ENCODE data around the gene ZNF385B. TPM values are rescaled to one million over a fixed set of nuclear protein-coding genes. Genes with fewer than 3 reads are reported as not detected.

Gene ZNF385B
- total RNA-seq, 2 experiments from 2014 or later, result not detected

- ATAC-seq (no peak), DNase-seq (no peak)
- no peak overlapping the region for H3K4me3 Mint-ChIP-seq
- ChIA-PET CTCF (no interaction called here), POLR2A (no interaction called here)
- no peaks in the 10 kb centered on the region for H3K4me1 Mint-ChIP-seq (ENCODE audit: low read depth)
- H3K36me3 Mint-ChIP-seq (ENCODE audit: low read depth), result no peaks in the 10 kb centered on the region
- no peak overlapping the region for H3K27ac Mint-ChIP-seq
- no peaks in the 10 kb centered on the region for H3K27me3 Mint-ChIP-seq (ENCODE audit: low read depth)
- no peaks in the 10 kb centered on the region for H3K9me3 Mint-ChIP-seq (ENCODE audit: insufficient read depth)
These were observed 287.3 kb downstream of the ZNF385B start for GRCh38 chr2:179574061-179574519.

- no peaks in the 10 kb centered on the region for H3K9me3 Mint-ChIP-seq (ENCODE audit: insufficient read depth)
- DNase-seq, result no peak
- no peaks in the 10 kb centered on the region for H3K4me1 Mint-ChIP-seq (ENCODE audit: low read depth)
- H3K27ac Mint-ChIP-seq, result no peak overlapping the region
- H3K4me3 Mint-ChIP-seq, result no peak overlapping the region
- H3K36me3 Mint-ChIP-seq (ENCODE audit: low read depth), result no peaks in the 10 kb centered on the region
- POLR2A ChIA-PET, result no interaction called here
- no peaks in the 10 kb centered on the region for H3K27me3 Mint-ChIP-seq (ENCODE audit: low read depth)
- CTCF ChIA-PET, result no interaction called here
- no peak for ATAC-seq
These were observed 288.9 kb downstream of the ZNF385B start for GRCh38 chr2:179572544-179572943.

DNA sequence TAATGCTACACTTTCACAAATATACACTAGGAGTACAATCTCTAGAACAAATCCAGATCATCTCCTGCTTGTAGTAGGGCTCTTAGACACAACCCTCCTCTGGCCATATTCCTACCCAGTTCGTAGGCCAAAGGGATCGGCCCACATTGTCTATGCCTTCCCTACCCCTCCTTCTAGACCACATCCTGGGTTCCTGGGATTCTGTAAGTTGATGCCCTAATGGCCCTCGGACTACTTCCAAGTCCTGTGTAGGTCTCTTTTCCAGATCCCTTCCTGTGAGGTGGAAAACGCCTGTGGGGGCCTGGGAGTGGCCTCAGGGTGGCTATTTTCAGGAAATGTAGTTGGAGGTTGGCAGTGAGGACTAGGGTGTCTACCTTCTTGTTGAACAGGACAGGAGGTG, 289.7 kb downstream of the ZNF385B start:
- Mint-ChIP-seq H3K4me1 (ENCODE audit: low read depth) (no peaks in the 10 kb centered on the region), H3K4me3 (no peak overlapping the region), H3K9me3 (ENCODE audit: insufficient read depth) (no peaks in the 10 kb centered on the region), H3K27me3 (ENCODE audit: low read depth) (no peaks in the 10 kb centered on the region), H3K36me3 (ENCODE audit: low read depth) (no peaks in the 10 kb centered on the region), H3K27ac (no peak overlapping the region)
- DNase-seq (no peak), ATAC-seq (no peak)
- CTCF ChIA-PET, result no interaction called here
- POLR2A ChIA-PET, result no interaction called here

DNA sequence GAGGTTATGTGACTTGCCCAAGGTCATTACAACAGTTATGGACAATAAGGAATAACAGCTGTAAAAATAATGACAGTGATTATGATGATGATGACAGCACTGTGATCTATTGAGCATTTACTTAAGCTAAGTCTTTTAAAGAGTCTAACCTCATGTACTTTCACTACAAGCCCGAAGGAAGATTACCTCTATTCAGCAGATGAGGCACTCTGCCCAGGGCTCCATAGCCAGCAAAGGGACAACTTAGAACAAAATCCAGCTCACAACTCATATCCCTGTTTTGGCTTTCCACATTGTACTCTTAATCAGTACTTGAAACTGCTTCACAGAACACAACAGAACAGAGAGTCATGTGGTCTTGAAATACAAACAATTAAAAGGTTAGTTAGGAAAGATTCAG, 290.2 kb downstream of the ZNF385B start:
- Mint-ChIP-seq H3K4me3 (no peak overlapping the region), H3K27me3 (ENCODE audit: low read depth) (no peaks in the 10 kb centered on the region), H3K4me1 (ENCODE audit: low read depth) (no peaks in the 10 kb centered on the region), H3K36me3 (ENCODE audit: low read depth) (no peaks in the 10 kb centered on the region), H3K27ac (no peak overlapping the region), H3K9me3 (ENCODE audit: insufficient read depth) (no peaks in the 10 kb centered on the region)
- ChIA-PET POLR2A (no interaction called here), CTCF (no interaction called here)
- no peak for ATAC-seq
- no peak for DNase-seq

GRCh38 chr2:179569831-179570233, 291.6 kb downstream of the ZNF385B start:
- no peaks in the 10 kb centered on the region for H3K27me3 Mint-ChIP-seq (ENCODE audit: low read depth)
- no peaks in the 10 kb centered on the region for H3K36me3 Mint-ChIP-seq (ENCODE audit: low read depth)
- DNase-seq (no peak), ATAC-seq (no peak)
- H3K9me3 Mint-ChIP-seq (ENCODE audit: insufficient read depth), result no peaks in the 10 kb centered on the region
- H3K4me3 Mint-ChIP-seq, result no peak overlapping the region
- no peaks in the 10 kb centered on the region for H3K4me1 Mint-ChIP-seq (ENCODE audit: low read depth)
- POLR2A ChIA-PET, result no interaction called here
- CTCF ChIA-PET, result no interaction called here
- no peak overlapping the region for H3K27ac Mint-ChIP-seq

DNA sequence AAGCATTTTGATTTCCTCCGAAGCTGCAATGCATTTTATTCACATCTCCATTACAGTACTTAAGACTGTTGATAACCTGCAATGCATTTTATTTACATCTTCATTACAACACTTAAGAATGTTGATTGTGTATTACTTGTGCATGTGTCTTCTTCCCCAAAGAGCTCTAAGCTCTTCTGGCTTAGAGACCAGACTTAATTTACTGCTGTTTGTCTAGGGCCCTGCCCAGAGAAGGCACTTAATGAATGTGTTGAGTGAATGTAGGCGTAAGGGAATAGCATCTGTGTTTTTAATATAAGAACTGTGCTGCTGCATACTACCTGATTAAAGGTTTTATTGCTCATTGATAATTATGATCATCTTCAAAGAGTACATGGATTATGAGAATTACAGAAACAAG, 295.6 kb downstream of the ZNF385B start:
- POLR2A ChIA-PET, result no interaction called here
- H3K27ac Mint-ChIP-seq, result no peak overlapping the region
- no peak overlapping the region for H3K4me3 Mint-ChIP-seq
- no peak for DNase-seq
- CTCF ChIA-PET, result no interaction called here
- no peaks in the 10 kb centered on the region for H3K4me1 Mint-ChIP-seq (ENCODE audit: low read depth)
- no peaks in the 10 kb centered on the region for H3K9me3 Mint-ChIP-seq (ENCODE audit: insufficient read depth)
- no peaks in the 10 kb centered on the region for H3K36me3 Mint-ChIP-seq (ENCODE audit: low read depth)
- no peak for ATAC-seq
- peaks cover 2% of the 10 kb centered on the region for H3K27me3 Mint-ChIP-seq (ENCODE audit: low read depth)

DNA sequence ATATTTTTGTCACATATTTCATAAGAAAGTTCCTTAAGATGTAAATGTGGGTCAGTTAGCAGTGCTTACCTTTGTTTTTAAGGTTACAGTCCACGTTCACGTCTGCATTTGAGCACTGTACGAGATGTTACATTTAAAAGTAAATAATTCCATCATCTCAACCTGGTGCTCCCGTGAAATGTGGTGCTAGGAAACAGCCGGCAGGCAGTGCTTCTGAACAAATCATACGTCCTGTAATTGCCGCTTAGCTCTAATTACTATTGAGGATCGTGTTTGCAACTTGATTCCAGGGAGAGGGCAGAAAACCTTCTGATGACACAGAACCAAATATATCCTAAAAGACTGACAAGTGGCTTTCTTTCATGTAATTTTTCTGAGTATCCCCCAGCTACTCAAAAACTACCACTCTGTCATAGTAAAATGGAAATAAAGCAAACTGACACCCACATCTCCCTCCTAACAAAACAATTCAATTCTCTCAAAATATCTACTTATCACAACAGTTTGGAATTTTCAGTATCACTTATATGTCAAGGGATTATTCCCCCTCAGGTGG, 299.0 kb downstream of the ZNF385B start:
- ATAC-seq (no peak), DNase-seq (no peak)
- ChIA-PET POLR2A (no interaction called here), CTCF (no interaction called here)
- H3K27me3 Mint-ChIP-seq (ENCODE audit: low read depth), result peaks cover 2% of the 10 kb centered on the region
- no peaks in the 10 kb centered on the region for H3K36me3 Mint-ChIP-seq (ENCODE audit: low read depth)
- H3K4me3 Mint-ChIP-seq, result no peak overlapping the region
- no peaks in the 10 kb centered on the region for H3K9me3 Mint-ChIP-seq (ENCODE audit: insufficient read depth)
- no peak overlapping the region for H3K27ac Mint-ChIP-seq
- no peaks in the 10 kb centered on the region for H3K4me1 Mint-ChIP-seq (ENCODE audit: low read depth)

DNA sequence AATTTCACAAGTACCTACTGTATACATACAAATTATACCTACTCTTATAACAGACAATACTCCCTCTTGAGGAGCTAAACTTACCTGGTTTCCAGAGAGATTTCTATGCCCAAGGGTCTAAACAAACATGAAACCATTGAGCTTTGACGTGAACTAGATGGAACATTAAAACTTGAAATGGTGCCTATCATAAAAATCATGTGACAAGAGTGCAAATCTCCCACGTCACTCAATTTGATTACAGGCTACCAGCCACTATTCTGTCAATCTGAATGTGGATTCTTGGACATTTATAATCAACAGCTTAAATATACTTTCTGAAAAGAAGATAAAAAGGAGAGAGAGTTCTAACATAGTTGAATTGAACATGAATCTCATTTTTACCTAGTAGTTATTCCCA, 299.7 kb downstream of the ZNF385B start:
- Mint-ChIP-seq H3K36me3 (ENCODE audit: low read depth) (no peaks in the 10 kb centered on the region), H3K4me3 (no peak overlapping the region), H3K9me3 (ENCODE audit: insufficient read depth) (no peaks in the 10 kb centered on the region), H3K27ac (no peak overlapping the region), H3K27me3 (ENCODE audit: low read depth) (peaks cover 2% of the 10 kb centered on the region), H3K4me1 (ENCODE audit: low read depth) (no peaks in the 10 kb centered on the region)
- DNase-seq, result no peak
- CTCF ChIA-PET, result no interaction called here
- ATAC-seq, result no peak
- POLR2A ChIA-PET, result no interaction called here

DNA sequence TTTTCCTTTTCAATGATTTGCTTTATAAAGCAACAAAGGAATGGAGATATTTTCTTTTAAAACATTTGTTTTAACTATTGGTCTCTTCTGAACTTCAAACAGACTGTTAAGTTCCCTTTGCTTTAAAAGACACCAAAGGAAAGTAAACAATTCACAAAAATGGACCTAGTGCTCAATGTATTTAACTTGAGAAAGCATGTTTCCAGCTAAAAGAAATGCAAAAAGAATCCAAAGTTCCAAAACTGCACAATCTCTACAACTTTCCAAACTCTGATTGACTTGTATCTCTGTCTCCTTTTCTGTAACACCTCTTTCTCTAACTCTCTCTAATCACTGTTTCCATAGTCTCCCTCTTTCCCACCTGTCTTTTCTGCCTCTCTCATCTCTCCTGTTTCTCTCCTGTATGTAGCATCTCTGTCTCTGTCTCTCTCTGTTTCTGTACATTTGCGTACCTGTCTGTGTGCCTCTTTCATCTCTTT, 301.1 kb downstream of the ZNF385B start:
- ChIA-PET CTCF (no interaction called here), POLR2A (no interaction called here)
- Mint-ChIP-seq H3K36me3 (ENCODE audit: low read depth) (no peaks in the 10 kb centered on the region), H3K27me3 (ENCODE audit: low read depth) (peaks cover 2% of the 10 kb centered on the region), H3K4me1 (ENCODE audit: low read depth) (no peaks in the 10 kb centered on the region), H3K27ac (no peak overlapping the region), H3K4me3 (no peak overlapping the region), H3K9me3 (ENCODE audit: insufficient read depth) (no peaks in the 10 kb centered on the region)
- DNase-seq, result no peak
- ATAC-seq, result no peak

- ChIA-PET CTCF (no interaction called here), POLR2A (no interaction called here)
- Mint-ChIP-seq H3K36me3 (ENCODE audit: low read depth) (no peaks in the 10 kb centered on the region), H3K4me3 (no peak overlapping the region), H3K27me3 (ENCODE audit: low read depth) (peaks cover 2% of the 10 kb centered on the region), H3K27ac (no peak overlapping the region), H3K9me3 (ENCODE audit: insufficient read depth) (no peaks in the 10 kb centered on the region), H3K4me1 (ENCODE audit: low read depth) (no peaks in the 10 kb centered on the region)
- ATAC-seq, result no peak
- no peak for DNase-seq
These were observed 302.2 kb downstream of the ZNF385B start for GRCh38 chr2:179559108-179559806.

- ChIA-PET POLR2A (no interaction called here), CTCF (no interaction called here)
- Mint-ChIP-seq H3K36me3 (ENCODE audit: low read depth) (no peaks in the 10 kb centered on the region), H3K9me3 (ENCODE audit: insufficient read depth) (no peaks in the 10 kb centered on the region), H3K27ac (no peak overlapping the region), H3K4me3 (no peak overlapping the region), H3K4me1 (ENCODE audit: low read depth) (no peaks in the 10 kb centered on the region), H3K27me3 (ENCODE audit: low read depth) (peaks cover 2% of the 10 kb centered on the region)
- DNase-seq, result no peak
- ATAC-seq, result no peak
These were observed 303.1 kb downstream of the ZNF385B start for GRCh38 chr2:179558010-179558934.

DNA sequence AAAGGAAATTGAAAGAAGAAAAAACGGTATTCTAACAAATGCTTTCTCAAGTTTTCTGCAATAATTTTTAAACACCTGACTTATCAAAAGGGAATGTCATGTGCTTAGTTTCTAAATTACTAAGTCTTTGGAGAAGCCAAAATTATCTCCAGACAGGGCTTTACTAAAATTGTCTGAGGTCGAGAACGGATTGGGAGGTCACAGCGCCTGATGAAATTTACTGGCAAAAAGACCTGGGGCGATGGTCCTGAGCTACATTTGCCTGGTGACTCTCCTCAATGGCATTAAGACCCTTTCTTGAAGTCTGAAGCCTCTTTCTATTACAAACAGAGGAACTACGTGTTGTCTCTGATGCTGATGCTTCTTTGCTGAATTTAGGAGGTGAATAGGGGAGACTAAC, 305.0 kb downstream of the ZNF385B start:
- ChIA-PET POLR2A (no interaction called here), CTCF (no interaction called here)
- Mint-ChIP-seq H3K9me3 (ENCODE audit: insufficient read depth) (no peaks in the 10 kb centered on the region), H3K4me1 (ENCODE audit: low read depth) (no peaks in the 10 kb centered on the region), H3K36me3 (ENCODE audit: low read depth) (no peaks in the 10 kb centered on the region), H3K27ac (no peak overlapping the region), H3K27me3 (ENCODE audit: low read depth) (no peaks in the 10 kb centered on the region), H3K4me3 (no peak overlapping the region)
- DNase-seq, result no peak
- no peak for ATAC-seq
